ENCODE results near the gene LMBR1. TPM values are rescaled to one million over a fixed set of nuclear protein-coding genes. Genes with fewer than 3 reads are reported as not detected.

The LMBR1 gene
- total and polyA plus RNA-seq, 2 of the 13 experiments (the other 11 are each of a cell fraction or from before 2014, with no cell fraction given), result 20.9 to 39.6 TPM

DNA sequence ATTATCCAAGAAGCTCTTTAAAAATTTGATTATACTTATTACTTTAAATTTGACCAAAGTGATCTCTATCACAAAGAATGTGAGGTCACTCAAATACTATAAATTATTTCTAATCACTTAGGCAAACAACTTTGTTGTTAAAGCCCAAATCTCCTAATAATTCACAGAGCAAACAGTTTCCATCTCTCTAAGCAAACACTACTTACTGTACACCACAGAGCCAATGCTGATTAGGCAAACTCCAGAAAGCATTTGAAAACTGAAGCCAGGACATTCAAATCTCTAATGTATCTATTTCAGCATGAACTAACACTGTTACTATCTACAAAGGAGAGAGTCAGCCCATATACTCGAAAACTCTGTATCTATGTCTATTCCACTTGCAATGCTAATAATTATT lies 145.3 kb downstream of the LMBR1 start (continued):
- TF ChIP-seq RERE (CRISPR knock-in tag; IDR thresholded peaks at IDR 0.05; ENCODE audit: low read depth) (peak; percentile 81; the same call in 1 of the 2 replicates), ZNF773 (CRISPR knock-in tag; IDR thresholded peaks at IDR 0.05; ENCODE audit: borderline replicate concordance) (no peak), ZFAT (CRISPR knock-in tag; conservative IDR thresholded peaks at IDR 0.05) (no peak), JUN (CRISPR knock-in tag; IDR thresholded peaks at IDR 0.05) (no peak), SETDB1 (CRISPR knock-in tag; IDR thresholded peaks at IDR 0.05; ENCODE audit: borderline replicate concordance) (no peak), FOXK1 (CRISPR knock-in tag; IDR thresholded peaks at IDR 0.05; ENCODE audit: borderline replicate concordance, low read depth) (no peak), TRIM22 (IDR thresholded peaks at IDR 0.05) (no peak), CCAR2 (optimal IDR thresholded peaks at IDR 0.05; ENCODE audit: low read depth, low read length) (no peak), SOX6 (IDR thresholded peaks at IDR 0.05) (no peak), SOX6 (CRISPR knock-in tag; IDR thresholded peaks at IDR 0.05) (peak; percentile 33; the same call in 1 of the 2 replicates), CCDC6 (CRISPR knock-in tag; IDR thresholded peaks at IDR 0.05) (no peak), RBAK (CRISPR knock-in tag; IDR thresholded peaks at IDR 0.05) (no peak), ARID2 (CRISPR knock-in tag; IDR thresholded peaks at IDR 0.05; ENCODE audit: borderline replicate concordance) (no peak), ISL2 (CRISPR knock-in tag; IDR thresholded peaks at IDR 0.05) (peak; percentile 93)
- TF ChIP-seq, protein P1, sequence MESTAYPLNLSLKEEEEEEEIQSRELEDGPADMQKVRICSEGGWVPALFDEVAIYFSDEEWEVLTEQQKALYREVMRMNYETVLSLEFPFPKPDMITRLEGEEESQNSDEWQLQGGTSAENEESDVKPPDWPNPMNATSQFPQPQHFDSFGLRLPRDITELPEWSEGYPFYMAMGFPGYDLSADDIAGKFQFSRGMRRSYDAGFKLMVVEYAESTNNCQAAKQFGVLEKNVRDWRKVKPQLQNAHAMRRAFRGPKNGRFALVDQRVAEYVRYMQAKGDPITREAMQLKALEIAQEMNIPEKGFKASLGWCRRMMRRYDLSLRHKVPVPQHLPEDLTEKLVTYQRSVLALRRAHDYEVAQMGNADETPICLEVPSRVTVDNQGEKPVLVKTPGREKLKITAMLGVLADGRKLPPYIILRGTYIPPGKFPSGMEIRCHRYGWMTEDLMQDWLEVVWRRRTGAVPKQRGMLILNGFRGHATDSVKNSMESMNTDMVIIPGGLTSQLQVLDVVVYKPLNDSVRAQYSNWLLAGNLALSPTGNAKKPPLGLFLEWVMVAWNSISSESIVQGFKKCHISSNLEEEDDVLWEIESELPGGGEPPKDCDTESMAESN (CRISPR knock-in tag; conservative IDR thresholded peaks at IDR 0.05), result no peak
- TF ChIP-seq, protein P2, sequence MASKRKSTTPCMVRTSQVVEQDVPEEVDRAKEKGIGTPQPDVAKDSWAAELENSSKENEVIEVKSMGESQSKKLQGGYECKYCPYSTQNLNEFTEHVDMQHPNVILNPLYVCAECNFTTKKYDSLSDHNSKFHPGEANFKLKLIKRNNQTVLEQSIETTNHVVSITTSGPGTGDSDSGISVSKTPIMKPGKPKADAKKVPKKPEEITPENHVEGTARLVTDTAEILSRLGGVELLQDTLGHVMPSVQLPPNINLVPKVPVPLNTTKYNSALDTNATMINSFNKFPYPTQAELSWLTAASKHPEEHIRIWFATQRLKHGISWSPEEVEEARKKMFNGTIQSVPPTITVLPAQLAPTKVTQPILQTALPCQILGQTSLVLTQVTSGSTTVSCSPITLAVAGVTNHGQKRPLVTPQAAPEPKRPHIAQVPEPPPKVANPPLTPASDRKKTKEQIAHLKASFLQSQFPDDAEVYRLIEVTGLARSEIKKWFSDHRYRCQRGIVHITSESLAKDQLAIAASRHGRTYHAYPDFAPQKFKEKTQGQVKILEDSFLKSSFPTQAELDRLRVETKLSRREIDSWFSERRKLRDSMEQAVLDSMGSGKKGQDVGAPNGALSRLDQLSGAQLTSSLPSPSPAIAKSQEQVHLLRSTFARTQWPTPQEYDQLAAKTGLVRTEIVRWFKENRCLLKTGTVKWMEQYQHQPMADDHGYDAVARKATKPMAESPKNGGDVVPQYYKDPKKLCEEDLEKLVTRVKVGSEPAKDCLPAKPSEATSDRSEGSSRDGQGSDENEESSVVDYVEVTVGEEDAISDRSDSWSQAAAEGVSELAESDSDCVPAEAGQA (IDR thresholded peaks at IDR 0.05; ENCODE audit: low read depth), result no peak
- TF ChIP-seq, protein P2 (CRISPR knock-in tag; IDR thresholded peaks at IDR 0.05; ENCODE audit: borderline replicate concordance), result no peak

All from HepG2 (cell line).